ENCODE measurements around the gene ST3GAL5. TPM values are rescaled to one million over a fixed set of nuclear protein-coding genes. Genes with fewer than 3 reads are reported as not detected.

ST3GAL5 gene
- total and polyA plus RNA-seq, 12 donors, result 2.0 to 11.8 (median 3.8) TPM

DNA sequence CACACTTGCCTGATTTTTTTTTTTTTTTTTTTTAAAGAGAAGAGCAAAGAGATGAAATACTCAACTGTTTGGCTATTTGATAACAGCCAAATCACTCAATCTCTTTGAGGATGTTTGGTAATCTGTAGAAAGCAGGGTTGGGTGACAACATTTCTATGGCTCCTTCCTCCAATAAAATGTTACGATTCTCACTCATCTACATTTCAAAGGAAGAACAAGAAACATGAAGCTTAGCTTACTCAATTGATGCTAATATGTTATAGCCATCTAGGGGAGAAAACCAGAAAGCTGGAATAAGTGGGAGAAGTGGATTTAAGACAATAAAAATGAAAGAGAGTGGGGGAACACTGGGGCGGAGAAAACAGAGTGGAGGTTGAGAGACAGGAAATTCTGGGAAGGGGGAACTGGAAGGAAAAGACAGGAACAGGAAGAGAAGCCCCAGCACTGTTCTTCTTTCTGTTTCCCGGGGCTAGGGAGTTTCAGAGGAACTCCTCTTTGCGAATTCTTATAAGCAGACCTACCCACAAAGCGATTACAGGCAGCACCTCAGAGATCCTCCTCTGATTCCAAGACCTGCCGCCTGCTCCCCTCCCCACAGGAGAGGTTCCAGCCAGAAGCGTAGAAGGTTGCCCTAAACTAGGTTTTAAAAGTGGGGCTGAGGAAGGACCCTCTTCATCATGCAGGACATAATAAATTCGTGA lies 13.3 kb downstream of the ST3GAL5 start:
- ATAC-seq, result peak in 1 of 8 donors; percentile 17
- WGBS, 2 donors, result 71 to 75% methylated on average over 8 of the region's 8 CpGs
- H3K4me3 ChIP-seq, result no peak overlapping the region

DNA sequence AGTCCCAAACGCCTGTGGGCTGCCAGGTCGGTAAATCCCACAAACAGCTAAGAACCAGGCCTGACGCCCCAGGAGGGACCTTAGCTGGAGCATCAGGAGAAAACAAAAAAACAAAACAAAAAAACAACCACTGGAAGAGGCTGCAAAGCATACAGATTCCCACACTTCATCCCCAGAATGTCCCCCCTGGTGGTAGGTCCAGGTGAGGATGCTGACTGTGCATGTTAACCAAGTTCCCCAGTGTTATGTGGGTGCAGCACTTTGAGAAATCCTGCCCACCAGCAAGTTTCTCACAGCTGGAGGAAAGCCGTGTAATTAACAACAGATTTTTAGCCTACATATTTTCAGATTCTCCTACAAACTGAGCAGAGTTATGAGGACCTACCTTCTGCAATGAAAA lies 15.1 kb downstream of the ST3GAL5 start:
- WGBS, 2 donors, result 92 to 94% methylated on average over 4 of the region's 4 CpGs
- TF ChIP-seq CTCF (IDR thresholded peaks at IDR 0.05), result peak in 2 of 9 donors; percentile 10 to 14
- peaks cover 0 to 17% (median 0%) of the 10 kb centered on the region in 7 donors for H3K27me3 ChIP-seq

More for the DNA sequence above, 13.3 kb downstream of the ST3GAL5 start:
- H3K27ac ChIP-seq, result peak overlapping the region in 2 of 10 donors; percentile 9 to 77
- H3K27me3 ChIP-seq, result peaks cover 0 to 17% (median 0%) of the 10 kb centered on the region in 7 donors
- peaks cover 0 to 39% (median 7%) of the 10 kb centered on the region in 9 donors for H3K4me1 ChIP-seq
- H3K36me3 ChIP-seq, result peaks cover 0 to 4% (median 0%) of the 10 kb centered on the region in 9 donors
- no peaks in the 10 kb centered on the region for H3K9me3 ChIP-seq
- intact Hi-C loops (cut with DNase I), result no loop called here
- TF ChIP-seq CTCF (IDR thresholded peaks at IDR 0.05), result no peak
- no peak for DNase-seq

DNA sequence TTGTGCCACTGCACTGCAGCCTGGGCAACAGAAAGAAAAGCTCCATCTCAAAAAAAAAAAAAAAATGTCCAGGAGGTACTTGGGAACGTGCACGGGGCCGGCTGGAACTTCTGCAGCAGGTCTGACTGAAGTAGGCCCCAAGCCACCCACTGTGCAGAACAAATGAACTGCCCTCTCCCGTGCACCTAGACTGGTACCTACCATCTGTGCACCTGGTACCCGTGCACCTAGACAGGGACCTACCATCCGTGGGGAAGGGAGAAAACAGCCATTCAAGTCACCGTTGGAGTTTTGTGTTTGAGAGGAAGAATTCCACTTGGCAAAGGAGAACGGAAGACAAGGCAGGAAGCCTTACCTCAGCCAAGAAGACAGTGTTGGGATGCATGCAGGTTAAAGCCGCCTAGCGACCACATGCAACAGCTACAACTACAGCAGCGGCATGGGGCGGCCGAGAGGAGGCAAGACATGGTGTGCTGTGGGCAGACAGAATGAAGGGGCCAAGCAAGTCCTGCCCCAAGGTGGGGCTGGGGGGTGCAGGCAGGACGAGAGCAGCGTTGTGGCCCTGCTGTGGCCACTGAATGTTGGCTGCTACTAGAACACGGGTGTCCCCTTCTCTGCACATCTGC lies 16.1 kb downstream of the ST3GAL5 start:
- ATAC-seq, result peak; percentile 44 to 76 (median 67)
- intact Hi-C loops (cut with DNase I), result loop anchor here in 1 of 10 donors (5.0 kb wide), 1 partner anchor 45 kb away; no protein-coding TSS in a partner anchor

More for the DNA sequence above, 15.1 kb downstream of the ST3GAL5 start:
- ATAC-seq, result no peak
- no peak overlapping the region for H3K27ac ChIP-seq
- peaks cover 0 to 36% (median 7%) of the 10 kb centered on the region in 9 donors for H3K4me1 ChIP-seq
- no peak overlapping the region for H3K4me3 ChIP-seq
- intact Hi-C loops (cut with DNase I), result loop anchor here in 1 of 10 donors (5.0 kb wide), 1 partner anchor 46 kb away; no protein-coding TSS in a partner anchor
- no peaks in the 10 kb centered on the region for H3K9me3 ChIP-seq
- no peak for DNase-seq
- peaks cover 0 to 4% (median 0%) of the 10 kb centered on the region in 9 donors for H3K36me3 ChIP-seq

More for the DNA sequence above, 16.1 kb downstream of the ST3GAL5 start:
- TF ChIP-seq CTCF (IDR thresholded peaks at IDR 0.05), result peak in 7 of 9 donors; percentile 33 to 51 (median 36)
- Histone ChIP-seq H3K9me3 (no peaks in the 10 kb centered on the region), H3K27ac (no peak overlapping the region), H3K4me1 (peaks cover 0 to 29% (median 7%) of the 10 kb centered on the region in 9 donors), H3K27me3 (peaks cover 0 to 17% (median 0%) of the 10 kb centered on the region in 7 donors), H3K4me3 (no peak overlapping the region), H3K36me3 (no peaks in the 10 kb centered on the region)
- DNase-seq, result peak in 1 of 2 donors; percentile 22
- WGBS, 2 donors, result 66 to 77% methylated on average over 16 of the region's 16 CpGs

Data from heart right ventricle (tissue), 16 donors.